HL-60 (cell line): ENCODE measurements around the gene GNG11.
"Not testable (repeated sequence)": the region's sequence is repeated elsewhere in the genome, so short reads cannot be mapped to it uniquely, and the experiment has no call there.

Experiments used
- CTCF ChIP-seq: IDR thresholded peaks from one replicate; pipeline ENCODE4 v1.5.1; 2011; ENCODE audit warnings: low read length, control low read depth, inconsistent platforms; ENCODE audit not compliant: insufficient read depth
- REST ChIP-seq: IDR thresholded peaks from 2 replicates; pipeline ENCODE4 v1.6.1; 2012; ENCODE audit warnings: low read depth; ENCODE audit not compliant: insufficient replicate concordance

- not testable (repeated sequence) for TF ChIP-seq REST, CTCF
Measured at GRCh38 chr7:93911661-93912060, 9.9 kb upstream of the GNG11 start.
